ENCODE measurements around the gene SNX13.

- TF ChIP-seq, protein P1, sequence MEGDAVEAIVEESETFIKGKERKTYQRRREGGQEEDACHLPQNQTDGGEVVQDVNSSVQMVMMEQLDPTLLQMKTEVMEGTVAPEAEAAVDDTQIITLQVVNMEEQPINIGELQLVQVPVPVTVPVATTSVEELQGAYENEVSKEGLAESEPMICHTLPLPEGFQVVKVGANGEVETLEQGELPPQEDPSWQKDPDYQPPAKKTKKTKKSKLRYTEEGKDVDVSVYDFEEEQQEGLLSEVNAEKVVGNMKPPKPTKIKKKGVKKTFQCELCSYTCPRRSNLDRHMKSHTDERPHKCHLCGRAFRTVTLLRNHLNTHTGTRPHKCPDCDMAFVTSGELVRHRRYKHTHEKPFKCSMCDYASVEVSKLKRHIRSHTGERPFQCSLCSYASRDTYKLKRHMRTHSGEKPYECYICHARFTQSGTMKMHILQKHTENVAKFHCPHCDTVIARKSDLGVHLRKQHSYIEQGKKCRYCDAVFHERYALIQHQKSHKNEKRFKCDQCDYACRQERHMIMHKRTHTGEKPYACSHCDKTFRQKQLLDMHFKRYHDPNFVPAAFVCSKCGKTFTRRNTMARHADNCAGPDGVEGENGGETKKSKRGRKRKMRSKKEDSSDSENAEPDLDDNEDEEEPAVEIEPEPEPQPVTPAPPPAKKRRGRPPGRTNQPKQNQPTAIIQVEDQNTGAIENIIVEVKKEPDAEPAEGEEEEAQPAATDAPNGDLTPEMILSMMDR (IDR thresholded peaks at IDR 0.05; ENCODE audit: low read length): no peak
- TF ChIP-seq EZH2 (IDR thresholded peaks at IDR 0.05; ENCODE audit: borderline replicate concordance, low read length): no peak
These were observed 48.6 kb upstream of the SNX13 start for GRCh38 chr7:17988858-17989257.

Data from OCI-LY1 (cell line).